GM21717 (cell line): ENCODE results near the gene TTC7B.

ENCODE experiments used
- ATAC-seq: cut with Tn5 transposase; IDR thresholded peaks from one replicate; pipeline ENCODE4 v1.9.1; 2021; ENCODE audit warnings: mild to moderate bottlenecking, moderate library complexity; ENCODE audit not compliant: unreplicated experiment

TTC7B gene

DNA sequence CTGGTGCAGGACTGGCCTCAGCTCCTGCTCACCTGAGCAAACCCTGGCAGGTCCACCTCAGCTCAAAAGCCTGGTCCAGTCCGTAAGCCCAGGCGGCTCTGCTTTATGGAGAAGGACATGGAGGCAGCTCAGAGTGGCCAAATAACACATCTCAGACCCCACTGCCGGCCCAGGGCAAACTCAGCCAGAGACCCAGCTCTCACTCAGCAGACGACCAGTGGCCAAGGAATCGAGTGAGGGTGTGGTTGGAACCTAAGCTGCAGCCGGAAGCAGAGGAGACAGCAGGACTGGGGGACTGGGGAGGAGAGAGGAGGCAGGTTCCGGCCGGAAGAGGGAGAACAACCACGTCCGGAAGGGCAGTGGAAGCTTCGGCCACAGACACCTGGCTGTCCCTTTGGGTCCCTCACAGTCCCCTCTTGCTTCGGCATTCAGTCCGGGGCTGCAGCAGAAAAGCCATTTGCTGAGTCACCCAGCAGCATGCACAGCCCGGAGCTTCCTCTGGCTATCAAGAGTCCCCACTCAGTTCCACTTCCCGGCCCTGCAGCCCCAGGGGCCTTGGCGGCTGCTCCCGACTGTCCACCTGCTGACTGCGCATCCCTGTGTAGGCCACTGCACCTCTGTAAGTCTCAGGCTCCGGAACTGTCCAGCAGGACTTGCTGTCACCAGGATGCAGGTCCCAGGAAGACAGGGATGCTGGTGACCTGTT is 315.4 kb downstream of the TTC7B start:
- no peak for ATAC-seq

DNA sequence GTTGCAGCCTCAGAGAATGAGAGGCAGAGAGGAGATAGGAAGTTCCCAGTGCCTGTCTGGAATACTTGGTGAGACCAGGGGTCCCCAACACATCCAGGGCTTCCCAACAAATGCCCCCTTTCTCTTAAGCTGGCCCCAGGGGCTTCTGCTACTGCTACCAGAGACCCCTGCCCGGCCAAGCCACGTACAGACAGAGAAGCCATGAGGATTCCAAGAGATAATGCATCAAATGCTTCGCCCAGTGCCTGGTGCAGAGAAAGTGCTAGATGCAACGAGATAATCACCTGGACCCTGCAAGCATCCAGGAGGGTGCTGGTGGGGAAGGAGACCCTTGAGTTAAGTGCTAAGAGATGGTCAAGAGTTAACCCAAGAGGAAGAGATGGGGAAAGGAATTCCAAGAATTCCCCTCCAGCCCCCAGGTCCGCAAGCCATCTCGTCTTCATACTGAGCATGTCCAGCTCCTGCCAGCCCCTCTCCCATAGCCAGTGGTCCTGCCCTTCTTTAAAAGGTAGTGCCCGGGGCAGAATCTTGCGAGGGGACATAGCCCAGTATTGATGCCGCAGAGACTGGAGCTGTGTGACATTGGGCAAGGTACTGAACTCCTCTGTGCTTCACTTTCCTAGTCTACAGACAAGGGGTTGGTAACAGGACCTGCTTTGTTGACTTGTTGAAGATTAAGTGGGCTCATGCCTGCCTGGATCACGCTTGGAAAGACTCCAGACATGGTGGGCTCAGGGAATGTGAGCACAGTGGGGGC is 316.1 kb downstream of the TTC7B start:
- ATAC-seq = no peak

DNA sequence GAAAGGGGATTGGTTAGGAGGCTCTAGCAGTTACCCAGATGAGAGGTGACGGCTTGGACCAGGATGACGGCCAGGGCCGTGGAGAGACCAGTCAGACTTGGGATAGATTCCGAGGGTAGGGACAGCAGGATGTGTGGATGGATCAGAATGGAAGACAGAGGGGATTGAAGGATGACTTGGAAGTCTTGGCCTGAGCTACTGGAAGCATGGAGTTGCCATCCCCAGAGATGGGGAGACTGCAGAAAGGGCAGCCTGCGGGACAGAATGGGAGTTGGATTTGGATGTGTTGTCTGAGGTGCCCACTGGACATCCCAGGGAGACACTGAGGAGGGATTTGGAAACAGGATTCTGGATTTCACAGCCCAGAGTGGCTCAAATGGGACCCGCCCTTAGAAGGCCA is 317.1 kb downstream of the TTC7B start:
- no peak for ATAC-seq

DNA sequence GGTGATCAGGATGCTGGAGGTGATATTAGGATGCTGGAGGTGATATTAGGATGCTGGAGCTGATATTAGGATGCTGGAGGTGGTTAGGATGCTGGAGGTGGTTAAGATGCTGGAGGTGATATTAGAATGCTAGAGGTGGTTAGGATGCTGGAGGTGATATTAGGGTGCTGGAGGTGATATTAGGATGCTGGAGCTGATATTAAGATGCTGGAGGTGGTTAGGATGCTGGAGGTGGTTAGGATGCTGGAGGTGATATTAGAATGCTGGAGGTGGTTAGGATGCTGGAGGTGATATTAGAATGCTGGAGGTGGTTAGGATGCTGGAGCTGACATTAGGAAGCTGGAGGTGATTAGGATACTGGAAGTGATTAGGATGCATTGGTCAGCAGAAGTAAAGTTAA is 318.0 kb downstream of the TTC7B start:
- ATAC-seq = no peak

DNA sequence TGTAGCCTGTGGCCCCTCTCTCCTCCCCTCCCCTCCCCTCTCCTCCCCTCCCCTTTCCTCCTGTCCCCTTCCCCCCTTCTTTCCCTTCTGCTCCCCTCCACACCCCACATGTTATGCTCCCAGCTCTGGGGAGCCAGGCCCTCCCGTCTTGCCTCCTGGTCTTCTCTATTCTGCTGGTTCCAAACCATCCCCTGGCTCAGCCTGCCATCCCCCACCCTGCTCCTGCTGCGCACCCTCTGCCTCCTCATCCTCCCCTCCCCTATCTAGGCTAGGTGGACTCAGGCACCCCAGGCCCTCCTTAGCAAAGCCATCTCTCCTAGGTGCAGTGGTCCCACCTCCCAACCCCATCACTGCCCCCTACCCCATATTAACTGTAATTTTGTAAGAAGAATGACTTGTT is 319.9 kb downstream of the TTC7B start:
- ATAC-seq = no peak

DNA sequence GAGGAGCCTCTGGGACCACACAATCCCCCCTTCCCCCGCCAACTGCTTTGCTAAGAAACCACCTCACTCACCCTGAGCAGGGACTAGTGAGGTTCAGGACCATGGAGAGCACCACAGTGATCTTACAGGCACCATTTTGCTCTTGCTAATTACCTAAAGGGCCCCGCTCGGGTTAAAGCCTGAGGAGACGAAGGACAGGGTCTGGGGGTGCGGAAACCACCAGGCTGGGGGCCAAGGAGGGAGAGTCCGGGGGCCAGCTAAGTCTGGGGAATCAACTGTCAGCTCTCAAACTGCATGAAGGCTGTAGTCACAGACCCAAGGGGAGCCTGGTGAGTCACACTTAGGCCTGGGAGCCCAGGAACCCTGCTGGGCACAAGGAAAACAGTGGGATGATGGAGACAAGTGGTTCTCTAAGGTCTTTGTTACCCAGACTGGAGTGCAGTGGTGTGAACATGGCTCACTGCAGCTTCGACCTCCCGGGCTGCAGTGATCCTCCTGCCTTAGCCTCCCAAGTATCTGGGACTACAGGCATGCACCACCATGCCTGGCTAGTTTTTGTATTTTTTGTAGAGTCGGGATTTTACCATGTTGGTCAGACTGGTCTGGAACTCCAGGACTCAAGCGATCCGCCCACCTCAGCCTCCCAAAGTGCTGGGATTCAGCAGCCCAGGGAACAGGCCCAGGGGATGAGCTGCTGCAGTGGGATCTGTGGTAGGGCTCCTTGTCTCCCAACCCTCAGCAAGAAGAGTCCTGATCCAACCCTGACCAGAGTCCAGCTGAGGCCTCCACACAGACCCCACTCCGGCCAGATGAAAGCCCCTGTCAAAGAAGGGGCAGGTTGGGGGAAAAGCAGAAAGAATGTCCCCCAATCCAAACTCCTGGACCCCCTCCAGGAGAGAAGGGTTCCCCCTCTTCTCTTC is 320.6 kb downstream of the TTC7B start:
- ATAC-seq = no peak

DNA sequence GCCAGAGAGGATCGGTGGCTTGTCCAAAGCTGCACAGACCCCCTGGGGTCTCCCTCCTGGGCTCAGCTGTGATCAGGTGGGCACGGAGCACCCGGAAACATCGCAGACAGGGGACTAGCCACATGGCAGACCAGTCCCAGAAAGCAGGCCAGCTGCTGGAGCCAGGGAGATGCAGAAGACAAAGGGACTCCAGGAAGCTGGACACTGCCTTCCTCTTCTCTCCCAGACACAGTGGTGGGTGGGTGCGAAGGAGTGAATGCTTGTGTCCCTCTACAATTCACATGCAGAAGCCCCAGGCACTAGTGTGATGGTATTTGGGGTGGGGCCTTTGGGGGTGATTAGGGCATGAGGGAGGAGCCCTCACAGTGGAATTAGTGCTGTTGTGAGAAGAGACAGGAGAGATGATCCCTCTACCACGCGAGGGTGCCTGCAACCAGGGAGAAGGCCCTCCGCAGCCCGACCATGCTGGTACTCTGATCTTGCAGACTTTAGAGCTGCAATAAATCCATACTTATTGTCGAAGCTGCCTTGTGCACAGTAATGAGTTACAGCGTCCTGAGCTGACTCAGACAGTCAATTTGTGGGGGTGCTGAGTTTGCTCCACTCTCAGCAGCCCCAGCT is 324.2 kb downstream of the TTC7B start:
- no peak for ATAC-seq

DNA sequence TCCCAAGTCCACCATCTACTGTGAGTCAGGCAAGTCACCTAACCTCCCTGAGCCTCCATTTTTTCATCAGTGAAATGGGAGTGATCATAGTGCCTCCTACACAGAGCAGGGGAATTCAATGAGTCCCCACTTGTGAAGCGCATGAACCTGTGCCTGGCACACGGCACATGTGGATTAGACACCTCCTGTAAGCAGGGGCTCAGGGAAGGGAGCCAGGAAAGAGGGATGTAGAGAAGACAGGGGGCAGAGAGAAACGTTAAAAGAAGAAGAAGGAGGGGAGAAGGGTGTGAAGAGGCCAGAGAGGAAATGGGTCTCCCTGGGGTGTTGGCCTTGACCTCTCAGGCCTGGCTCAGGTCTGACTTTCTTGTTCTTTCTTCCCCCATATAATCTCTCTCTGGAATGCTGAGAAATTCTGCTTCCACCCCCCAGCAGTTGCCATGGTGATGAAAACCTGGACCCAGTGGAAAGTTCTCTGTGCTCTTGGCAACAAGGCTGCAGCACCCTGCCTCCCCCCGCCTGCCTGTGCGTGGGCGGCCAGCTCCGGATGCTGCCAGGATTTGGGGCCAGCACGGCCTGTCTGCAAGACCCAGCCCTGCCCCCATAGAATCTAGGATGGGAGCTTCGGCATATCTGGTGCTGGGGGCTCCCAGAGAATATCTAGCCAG is 324.9 kb downstream of the TTC7B start:
- ATAC-seq = no peak

DNA sequence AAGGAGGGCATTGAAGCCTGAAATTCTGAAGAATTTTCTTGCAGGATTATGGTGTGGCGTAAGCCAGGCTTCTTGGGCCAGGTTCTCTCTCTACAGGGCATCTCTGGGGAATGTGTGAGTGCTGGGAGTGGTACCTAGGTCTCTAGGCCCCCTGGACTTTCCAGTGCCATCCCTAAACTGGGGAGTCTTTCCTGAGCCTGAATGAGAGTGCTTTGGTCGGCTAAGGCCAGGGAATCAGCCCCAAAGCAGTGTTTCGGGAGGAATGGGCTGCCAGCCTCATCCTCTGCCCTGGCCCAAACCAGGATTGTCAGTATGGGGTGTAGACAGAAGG is 325.5 kb downstream of the TTC7B start:
- no peak for ATAC-seq

DNA sequence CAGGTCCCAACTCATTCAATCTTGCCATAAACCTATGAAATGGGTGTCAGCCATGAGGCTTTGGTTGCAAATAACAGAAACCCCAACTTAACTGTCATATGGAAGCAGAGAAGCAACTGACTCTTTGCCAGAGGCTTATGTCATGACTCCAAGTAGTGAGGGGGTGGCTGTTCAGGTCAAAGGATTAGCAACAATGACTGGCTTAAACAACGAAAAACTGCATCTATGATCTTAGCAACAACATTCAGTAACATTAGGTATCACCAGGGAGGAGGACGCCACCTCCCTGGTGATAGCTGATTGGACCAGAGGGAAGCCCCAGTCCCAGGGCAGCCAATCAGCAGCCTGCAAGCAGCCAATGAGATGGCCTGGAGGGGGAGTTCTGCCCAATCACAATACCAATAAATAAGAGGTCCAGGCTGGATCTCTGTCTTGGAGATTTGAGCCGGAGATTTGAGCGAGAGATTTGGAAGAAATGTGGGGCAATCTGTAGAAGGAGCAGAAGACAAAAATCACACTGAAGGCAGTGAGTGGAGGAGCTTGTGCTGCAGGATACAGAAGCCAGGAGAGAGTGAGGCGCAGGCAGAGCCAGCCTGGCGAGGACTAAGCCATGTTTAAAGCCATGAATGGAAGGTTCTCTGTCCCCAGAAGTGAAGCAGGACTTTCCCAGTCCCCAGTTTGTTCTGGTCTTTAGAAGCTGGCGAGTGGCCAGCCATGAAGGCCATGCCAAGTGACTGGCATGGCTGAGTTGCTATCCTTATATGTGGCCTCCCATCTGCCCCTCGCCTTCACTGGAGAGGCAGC is 326.1 kb downstream of the TTC7B start:
- ATAC-seq = no peak

DNA sequence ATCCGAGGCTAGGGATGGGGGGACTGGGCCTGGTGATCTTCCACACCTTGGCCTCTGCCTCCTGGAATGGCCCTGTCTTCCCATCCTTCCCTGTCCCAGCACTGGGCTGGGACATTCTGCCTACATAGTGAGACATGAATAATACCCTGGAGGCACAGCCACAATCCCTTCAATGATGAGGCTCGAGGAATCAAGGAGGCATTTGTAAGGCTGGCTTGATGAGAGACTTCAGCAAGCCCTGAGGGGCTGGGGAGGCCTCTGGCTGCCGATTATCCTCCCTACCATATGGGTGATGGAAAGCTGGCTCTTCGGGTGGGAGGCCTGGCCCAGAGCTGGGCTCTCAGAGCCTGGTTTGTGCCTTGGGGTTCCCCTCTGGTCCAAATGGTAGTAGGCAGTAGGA is 326.9 kb downstream of the TTC7B start:
- no peak for ATAC-seq

DNA sequence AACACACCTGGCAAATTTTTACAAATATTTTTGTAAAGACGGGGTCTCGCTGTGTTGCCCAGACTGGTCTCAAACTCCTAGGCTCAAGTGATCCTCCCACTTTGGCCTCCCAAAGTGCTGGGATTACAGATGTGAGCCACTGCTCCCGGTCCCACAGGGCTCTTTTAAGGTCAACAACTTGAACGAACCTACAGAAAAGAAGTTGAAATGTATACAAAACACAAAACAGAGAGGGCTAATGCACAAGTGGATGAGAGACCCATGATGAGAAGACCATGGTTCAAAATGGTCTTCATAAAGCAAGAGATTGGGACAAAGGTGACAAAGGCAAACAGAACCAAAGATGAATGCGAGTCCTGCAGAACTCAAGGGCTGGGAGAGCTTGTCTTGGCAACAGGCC is 328.0 kb downstream of the TTC7B start:
- ATAC-seq = no peak

DNA sequence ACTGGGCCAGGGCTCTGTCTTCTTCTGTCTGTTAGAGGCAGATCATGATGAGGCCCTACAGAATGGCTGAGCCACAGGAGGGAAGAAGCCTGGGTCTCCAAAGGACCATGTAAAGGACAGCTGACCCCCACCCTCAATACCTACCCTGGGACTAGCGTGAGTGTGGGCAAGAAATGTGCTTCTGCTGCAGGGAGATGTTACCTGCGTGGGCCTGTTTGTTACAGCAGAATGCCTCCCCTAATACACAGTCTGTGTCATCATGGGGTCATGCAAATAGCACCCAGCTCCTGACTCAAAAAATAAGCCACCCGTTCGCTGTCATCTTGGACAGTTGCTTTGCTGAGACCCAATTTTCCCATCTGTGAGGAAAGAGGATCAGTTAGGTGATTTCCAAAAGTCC is 328.8 kb downstream of the TTC7B start:
- no peak for ATAC-seq

DNA sequence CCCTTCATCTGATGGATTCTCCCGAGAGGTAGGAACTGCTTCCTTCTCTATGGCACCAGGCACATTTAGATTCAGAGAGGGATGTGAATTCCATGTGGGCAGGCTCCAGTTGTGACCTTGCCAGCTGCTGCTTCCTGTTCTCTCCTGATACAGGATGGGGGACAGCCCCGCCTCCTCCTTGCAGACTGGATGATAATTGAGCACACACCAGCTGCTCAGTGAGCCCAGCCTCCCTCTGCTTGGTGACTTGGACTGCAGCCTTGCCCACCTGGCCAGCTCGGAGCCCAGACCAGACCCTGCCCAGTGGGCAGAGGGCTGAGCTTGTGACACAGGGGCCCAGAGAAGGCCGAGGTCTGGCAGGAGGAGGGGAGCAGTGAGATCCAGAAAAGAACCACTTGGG is 329.2 kb downstream of the TTC7B start:
- no peak for ATAC-seq

DNA sequence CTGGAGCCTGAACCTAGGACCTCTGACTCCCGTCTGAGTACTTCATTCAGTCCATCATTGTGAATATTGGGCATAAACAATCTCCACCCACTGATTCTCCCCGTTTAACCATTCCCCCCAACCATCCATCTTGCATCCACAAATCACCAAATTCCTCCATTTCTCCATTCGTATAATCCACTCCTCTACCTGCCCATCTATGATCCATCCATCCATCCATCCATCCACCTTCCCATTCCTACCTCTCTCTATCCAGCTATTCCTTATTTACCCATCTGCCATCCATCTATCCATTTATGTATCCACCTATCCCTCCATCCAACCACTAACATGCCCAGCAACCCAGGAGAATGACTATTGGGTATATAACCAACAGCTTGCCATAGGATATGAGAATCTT is 331.9 kb downstream of the TTC7B start:
- ATAC-seq = no peak

DNA sequence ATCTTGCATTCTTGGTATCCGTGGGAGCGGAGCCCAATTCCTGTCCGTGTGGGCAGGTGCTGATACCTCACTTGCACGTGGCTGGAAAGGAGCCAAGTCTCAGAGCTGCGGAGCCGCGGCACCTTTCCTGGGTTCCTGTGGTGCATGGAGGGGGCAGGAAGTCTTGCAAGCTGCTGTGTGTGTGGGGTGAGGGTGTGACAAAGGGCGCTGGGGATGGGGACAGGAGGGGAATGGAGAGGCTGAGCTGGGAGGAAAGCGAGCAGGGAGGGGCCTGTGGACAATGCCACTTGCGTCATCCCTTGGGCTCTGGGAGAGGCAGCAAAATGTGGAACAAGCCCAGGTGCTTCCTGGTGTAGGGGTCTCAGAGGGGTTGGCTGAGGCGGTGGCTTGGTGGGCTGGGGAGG is 332.7 kb downstream of the TTC7B start:
- no peak for ATAC-seq

DNA sequence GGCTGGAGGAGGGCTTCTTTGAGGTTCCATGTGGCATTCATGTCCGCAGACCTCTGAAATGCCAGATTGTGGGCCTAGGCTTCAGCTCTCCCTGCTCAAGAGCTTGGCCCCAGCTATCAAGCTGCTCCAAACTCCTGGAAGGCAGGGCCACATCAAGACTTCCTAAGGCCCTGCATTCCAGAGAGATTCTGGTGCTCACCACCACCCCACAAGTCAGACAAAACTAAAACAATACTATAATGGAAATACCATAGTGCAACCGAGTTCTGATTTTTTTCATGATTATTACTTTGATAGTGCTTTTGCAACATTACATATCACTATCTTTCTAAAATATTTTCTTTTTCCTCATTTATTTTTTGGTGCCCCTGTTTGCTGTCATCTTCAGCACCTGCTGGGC is 333.1 kb downstream of the TTC7B start:
- no peak for ATAC-seq

DNA sequence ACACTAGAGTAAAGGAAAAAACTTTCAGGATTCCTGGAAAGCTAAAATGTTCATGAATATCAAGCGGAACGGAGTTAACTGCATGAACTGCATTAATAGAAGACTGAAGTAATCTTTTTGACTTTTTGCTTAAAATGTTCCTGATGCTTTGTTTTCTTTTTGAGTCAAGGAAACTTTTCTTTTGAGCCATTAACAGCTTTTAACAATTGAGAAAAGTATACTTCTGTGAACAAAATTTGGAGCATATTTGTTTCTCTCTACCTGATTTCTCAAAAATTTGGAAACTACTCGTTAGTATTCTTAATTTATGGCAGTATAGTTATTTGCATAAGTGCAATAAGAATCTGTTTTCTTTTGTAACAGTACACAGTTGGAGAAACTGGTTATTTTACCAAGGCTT is 340.9 kb downstream of the TTC7B start:
- no peak for ATAC-seq
